ENCODE data around the gene SLC2A5.

DNA sequence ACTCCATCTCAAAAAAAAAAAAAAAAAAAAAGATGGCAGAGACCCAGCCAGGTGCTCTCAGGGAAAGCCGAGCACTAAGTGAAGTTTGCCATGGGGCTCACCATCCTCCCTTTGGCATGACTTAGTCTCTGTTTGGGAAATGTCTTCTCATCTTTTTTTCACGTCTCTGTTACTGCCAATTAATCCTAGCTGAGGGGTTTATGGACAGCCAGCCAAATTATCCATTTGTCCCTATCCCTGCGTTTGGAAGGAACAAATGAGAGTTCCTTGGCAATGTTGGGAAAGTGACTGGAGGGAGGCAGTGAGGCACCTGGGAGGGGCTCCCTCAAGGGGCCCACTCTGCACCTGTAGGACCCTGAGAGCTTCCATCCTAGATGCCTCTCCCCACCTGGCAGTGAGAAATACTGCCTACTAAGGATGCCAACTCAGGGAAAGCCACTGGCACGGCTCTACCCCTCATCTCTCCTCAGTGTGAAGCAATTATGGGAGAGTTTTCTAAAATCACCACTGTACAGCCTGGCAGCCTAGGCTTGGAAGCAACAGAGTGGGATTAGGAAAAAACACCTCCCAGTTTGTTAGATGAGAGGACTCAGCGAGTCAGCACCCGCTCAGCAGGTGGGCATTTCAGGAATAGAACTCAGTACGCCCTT, 23.4 kb downstream of the SLC2A5 start:
- TF ChIP-seq, protein P1, sequence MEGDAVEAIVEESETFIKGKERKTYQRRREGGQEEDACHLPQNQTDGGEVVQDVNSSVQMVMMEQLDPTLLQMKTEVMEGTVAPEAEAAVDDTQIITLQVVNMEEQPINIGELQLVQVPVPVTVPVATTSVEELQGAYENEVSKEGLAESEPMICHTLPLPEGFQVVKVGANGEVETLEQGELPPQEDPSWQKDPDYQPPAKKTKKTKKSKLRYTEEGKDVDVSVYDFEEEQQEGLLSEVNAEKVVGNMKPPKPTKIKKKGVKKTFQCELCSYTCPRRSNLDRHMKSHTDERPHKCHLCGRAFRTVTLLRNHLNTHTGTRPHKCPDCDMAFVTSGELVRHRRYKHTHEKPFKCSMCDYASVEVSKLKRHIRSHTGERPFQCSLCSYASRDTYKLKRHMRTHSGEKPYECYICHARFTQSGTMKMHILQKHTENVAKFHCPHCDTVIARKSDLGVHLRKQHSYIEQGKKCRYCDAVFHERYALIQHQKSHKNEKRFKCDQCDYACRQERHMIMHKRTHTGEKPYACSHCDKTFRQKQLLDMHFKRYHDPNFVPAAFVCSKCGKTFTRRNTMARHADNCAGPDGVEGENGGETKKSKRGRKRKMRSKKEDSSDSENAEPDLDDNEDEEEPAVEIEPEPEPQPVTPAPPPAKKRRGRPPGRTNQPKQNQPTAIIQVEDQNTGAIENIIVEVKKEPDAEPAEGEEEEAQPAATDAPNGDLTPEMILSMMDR (IDR thresholded peaks at IDR 0.05; ENCODE audit: borderline replicate concordance, extremely low read depth, low read length, poor library complexity, severe bottlenecking): no peak
- no peak for TF ChIP-seq EZH2 (IDR thresholded peaks at IDR 0.05; ENCODE audit: borderline replicate concordance, low read depth, low read length, severe bottlenecking)
